Neuron (in vitro differentiated cells): ENCODE measurements around the gene CCDC134.

Experiments
- H2AFZ ChIP-seq: one replicate; pipeline ENCODE4 v1.6.1; 2013; ENCODE audit warnings: low read depth, mild to moderate bottlenecking, inconsistent platforms, low read length, moderate library complexity
- H3K27me3 ChIP-seq: one replicate; pipeline ENCODE4 v1.6.1; 2013; ENCODE audit warnings: low read length; ENCODE audit not compliant: insufficient read depth
- H3K36me3 ChIP-seq: one replicate; pipeline ENCODE4 v1.6.1; 2013; ENCODE audit warnings: low read length; ENCODE audit not compliant: insufficient read depth
- H3K4me1 ChIP-seq: one replicate; pipeline ENCODE4 v1.6.1; 2013; ENCODE audit warnings: low read length; ENCODE audit not compliant: insufficient read depth
- H3K4me3 ChIP-seq: 2 replicates; pipeline ENCODE4 v1.5.1; 2013; ENCODE audit warnings: mild to moderate bottlenecking, low read length, moderate library complexity
- H3K9me3 ChIP-seq: one replicate; pipeline ENCODE4 v1.6.1; 2013; ENCODE audit warnings: low read length

CCDC134 gene

GRCh38 chr22:41800348-41801146, at the start of gene CCDC134:
Gene CCDC134 (plus strand): TSS chr22:41800679. CDS start chr22:41808891, 8,212 bp downstream.
- H3K4me1 ChIP-seq, result peaks cover 21% of the 10 kb centered on the region
- H3K27me3 ChIP-seq, result no peaks in the 10 kb centered on the region
- H3K36me3 ChIP-seq, result no peaks in the 10 kb centered on the region
- no peaks in the 10 kb centered on the region for H3K9me3 ChIP-seq
- peak within 1 kb of the TSS; percentile 56 for H2AFZ ChIP-seq
- H3K4me3 ChIP-seq, result peak within 1 kb of the TSS; percentile 76

- H3K4me3 ChIP-seq, result no peak overlapping the region
- no peaks in the 10 kb centered on the region for H3K9me3 ChIP-seq
- H3K4me1 ChIP-seq, result no peaks in the 10 kb centered on the region
- H3K36me3 ChIP-seq, result no peaks in the 10 kb centered on the region
- H3K27me3 ChIP-seq, result no peaks in the 10 kb centered on the region
- no peak overlapping the region for H2AFZ ChIP-seq
Observed at GRCh38 chr22:41752011-41752970, 48.2 kb upstream of the CCDC134 start.

DNA sequence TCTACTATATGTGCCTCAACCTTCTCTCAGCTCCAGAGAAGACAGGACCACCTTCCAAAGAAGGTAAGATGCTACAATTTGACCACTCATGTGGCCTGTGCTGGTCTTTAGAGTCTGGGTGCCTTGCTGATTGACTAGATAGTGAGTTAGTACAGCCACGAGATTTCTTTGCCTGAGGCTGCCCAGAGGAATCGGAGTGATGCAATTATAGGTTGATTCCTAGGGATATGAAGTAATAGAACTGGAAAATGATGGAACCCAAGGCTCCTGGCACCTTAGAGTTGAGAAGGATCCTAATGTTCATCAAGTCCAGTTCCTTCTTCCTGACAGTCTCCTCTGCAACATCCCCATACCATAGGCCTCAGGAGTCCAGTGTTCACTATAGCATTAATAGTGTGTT, 46.5 kb upstream of the CCDC134 start:
- Histone ChIP-seq H2AFZ (no peak overlapping the region), H3K27me3 (no peaks in the 10 kb centered on the region), H3K9me3 (no peaks in the 10 kb centered on the region)

DNA sequence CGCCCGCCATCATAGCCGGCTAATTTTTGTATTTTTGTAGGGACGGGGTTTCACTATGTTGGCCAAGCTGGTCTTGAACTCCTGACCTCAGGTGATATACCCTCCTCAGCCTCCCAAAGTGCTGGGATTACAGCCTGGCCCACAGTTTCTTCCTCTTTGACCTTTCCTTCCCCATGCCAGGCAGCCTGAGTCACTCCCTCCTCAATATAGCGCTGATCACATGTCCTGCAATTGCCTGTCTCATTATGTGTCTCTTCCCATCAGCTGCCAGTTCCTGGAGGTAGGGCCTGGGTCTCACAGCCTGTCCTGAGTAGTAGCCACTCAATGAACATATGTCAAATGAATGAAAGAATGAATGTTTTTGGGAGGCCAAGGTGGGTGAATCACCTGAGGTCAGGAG, 43.0 kb upstream of the CCDC134 start:
- no peaks in the 10 kb centered on the region for H3K36me3 ChIP-seq
- H3K27me3 ChIP-seq, result no peaks in the 10 kb centered on the region
- no peaks in the 10 kb centered on the region for H3K9me3 ChIP-seq
- no peaks in the 10 kb centered on the region for H3K4me1 ChIP-seq
- no peak overlapping the region for H3K4me3 ChIP-seq
- H2AFZ ChIP-seq, result no peak overlapping the region

More for the DNA sequence above, 46.5 kb upstream of the CCDC134 start:
- H3K4me1 ChIP-seq, result no peaks in the 10 kb centered on the region
- H3K4me3 ChIP-seq, result no peak overlapping the region
- H3K36me3 ChIP-seq, result no peaks in the 10 kb centered on the region

DNA sequence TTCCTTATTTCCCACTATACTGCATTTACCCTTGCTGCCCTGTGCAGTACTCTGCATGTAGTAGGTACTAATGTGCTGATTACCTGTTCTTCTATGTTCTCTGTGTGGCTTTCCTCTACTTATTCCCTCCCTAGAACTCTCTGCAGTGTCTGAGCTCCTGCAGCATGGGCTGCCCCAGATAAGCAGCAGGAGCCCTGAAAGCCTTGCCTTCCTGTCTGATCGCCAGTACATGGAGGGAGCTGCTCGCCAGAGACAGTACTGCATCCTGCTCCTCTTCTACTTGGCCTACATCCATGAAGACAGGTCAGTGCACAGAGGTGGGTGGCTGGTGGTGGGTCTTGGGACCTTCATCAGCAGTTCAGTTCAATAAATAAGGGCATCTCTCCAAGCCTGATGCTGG, 42.2 kb upstream of the CCDC134 start:
- no peaks in the 10 kb centered on the region for H3K27me3 ChIP-seq
- H3K4me3 ChIP-seq, result no peak overlapping the region
- H3K36me3 ChIP-seq, result no peaks in the 10 kb centered on the region
- no peaks in the 10 kb centered on the region for H3K9me3 ChIP-seq
- peaks cover 2% of the 10 kb centered on the region for H3K4me1 ChIP-seq
- H2AFZ ChIP-seq, result no peak overlapping the region

DNA sequence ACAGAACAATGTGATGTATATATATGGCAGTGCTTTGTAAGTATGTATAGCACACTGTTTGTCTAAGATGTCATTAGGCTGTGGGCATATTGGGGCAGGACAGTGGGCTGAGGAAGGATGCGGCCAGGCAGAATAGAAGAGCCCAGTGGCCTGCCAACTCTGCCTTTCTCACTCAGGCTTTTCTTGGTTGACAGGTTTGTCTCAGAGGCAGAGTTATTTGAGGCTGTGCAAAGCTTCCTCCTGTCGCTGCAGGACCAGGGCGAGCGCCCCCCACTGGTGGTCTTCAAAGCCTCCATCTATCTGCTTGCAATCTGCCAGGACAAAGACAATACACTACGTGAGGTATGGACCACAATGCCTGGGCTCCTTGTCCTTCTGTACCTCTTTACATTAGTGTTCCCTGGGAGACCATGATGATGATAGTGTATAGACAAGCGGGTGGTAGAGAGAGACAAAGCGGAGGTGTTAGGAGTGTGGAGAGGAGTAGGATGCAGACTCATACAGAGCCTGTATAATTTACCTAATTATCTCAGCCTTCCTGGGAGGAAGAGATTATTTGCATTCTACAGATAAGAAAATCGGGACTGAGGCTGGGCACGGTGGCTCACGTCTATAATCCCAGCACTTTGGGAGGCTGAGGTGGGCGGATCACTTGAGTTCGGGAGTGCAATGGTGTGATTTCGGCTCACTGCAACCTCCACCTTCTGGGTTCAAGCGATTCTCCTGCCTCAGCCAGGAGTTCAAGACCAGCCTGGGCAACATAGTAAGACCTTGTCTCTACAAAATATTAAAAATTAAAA, 37.3 kb upstream of the CCDC134 start:
- no peak overlapping the region for H3K4me3 ChIP-seq
- H3K4me1 ChIP-seq, result peaks cover 2% of the 10 kb centered on the region
- H3K9me3 ChIP-seq, result no peaks in the 10 kb centered on the region
- no peaks in the 10 kb centered on the region for H3K27me3 ChIP-seq
- H3K36me3 ChIP-seq, result no peaks in the 10 kb centered on the region
- H2AFZ ChIP-seq, result no peak overlapping the region

GRCh38 chr22:41766476-41766875, 34.0 kb upstream of the CCDC134 start:
- H2AFZ ChIP-seq, result no peak overlapping the region
- H3K27me3 ChIP-seq, result no peaks in the 10 kb centered on the region
- peaks cover 2% of the 10 kb centered on the region for H3K4me1 ChIP-seq
- no peak overlapping the region for H3K4me3 ChIP-seq
- no peaks in the 10 kb centered on the region for H3K9me3 ChIP-seq
- H3K36me3 ChIP-seq, result no peaks in the 10 kb centered on the region

GRCh38 chr22:41768430-41768829, 32.0 kb upstream of the CCDC134 start:
- H2AFZ ChIP-seq, result no peak overlapping the region
- no peaks in the 10 kb centered on the region for H3K27me3 ChIP-seq
- H3K4me1 ChIP-seq, result no peaks in the 10 kb centered on the region
- no peaks in the 10 kb centered on the region for H3K9me3 ChIP-seq
- no peaks in the 10 kb centered on the region for H3K36me3 ChIP-seq
- H3K4me3 ChIP-seq, result no peak overlapping the region

DNA sequence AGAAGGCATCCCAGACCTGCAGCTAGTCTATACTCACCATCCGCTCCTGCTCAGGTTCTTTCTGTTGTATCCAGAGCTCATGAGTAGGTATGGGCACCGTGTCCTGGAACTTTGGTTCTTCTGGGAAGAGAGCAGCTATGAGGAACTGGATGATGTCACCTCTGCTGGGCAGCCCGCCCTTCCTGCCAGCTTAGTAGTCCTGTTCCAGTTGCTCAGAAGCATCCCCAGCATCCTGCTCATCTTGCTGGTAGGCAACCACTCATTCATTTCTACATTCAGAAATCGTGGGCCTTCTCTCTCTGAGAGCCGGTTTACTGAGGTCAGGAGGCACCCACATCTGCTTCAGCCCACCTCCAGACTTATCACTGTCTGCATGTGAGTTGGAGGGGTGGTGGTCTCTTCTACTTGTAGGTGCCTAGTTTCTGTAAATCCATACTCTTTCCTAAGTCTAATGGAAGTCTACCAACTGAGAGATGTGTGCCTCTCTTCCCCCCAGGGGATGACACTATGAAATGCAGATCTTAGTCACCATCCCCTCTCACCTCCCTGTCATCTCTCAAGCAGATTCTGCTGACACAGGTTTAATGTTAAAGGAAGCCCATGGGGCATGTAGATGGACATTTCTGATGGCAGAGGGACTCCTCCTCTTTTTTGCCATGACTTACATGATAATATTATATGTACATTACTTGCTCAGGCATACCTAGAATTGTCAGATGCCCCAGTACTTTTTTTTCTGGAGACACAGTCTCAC, 29.6 kb upstream of the CCDC134 start:
- H3K36me3 ChIP-seq, result no peaks in the 10 kb centered on the region
- H3K9me3 ChIP-seq, result no peaks in the 10 kb centered on the region
- H3K27me3 ChIP-seq, result no peaks in the 10 kb centered on the region
- H2AFZ ChIP-seq, result no peak overlapping the region
- H3K4me3 ChIP-seq, result no peak overlapping the region
- H3K4me1 ChIP-seq, result no peaks in the 10 kb centered on the region

DNA sequence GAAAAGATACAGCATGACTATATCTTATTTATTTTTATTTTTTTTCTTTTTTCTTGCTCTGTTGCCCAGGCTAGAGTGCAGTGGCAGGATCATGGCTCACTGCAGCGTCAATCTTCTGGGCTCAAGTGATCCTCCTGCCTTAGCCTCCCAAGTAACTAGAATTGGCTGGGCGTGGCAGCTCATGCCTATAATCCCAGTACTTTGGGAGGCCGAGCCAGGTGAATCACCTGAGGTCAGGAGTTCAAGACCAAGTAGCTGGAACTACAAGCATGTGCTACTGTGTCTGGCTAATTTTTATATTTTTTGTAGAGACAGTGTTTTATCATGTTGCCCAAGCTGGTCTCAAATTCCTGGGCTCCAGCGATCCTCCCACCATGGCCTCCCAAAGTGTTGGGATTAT, 28.3 kb upstream of the CCDC134 start:
- Histone ChIP-seq H3K4me1 (no peaks in the 10 kb centered on the region), H3K36me3 (no peaks in the 10 kb centered on the region), H3K4me3 (no peak overlapping the region), H2AFZ (no peak overlapping the region), H3K27me3 (no peaks in the 10 kb centered on the region), H3K9me3 (no peaks in the 10 kb centered on the region)

GRCh38 chr22:41772645-41773044, 27.8 kb upstream of the CCDC134 start:
- Histone ChIP-seq H3K4me3 (no peak overlapping the region), H3K9me3 (no peaks in the 10 kb centered on the region), H3K36me3 (no peaks in the 10 kb centered on the region), H2AFZ (no peak overlapping the region), H3K27me3 (no peaks in the 10 kb centered on the region), H3K4me1 (no peaks in the 10 kb centered on the region)

GRCh38 chr22:41775338-41775737, 25.1 kb upstream of the CCDC134 start:
- no peaks in the 10 kb centered on the region for H3K36me3 ChIP-seq
- H3K9me3 ChIP-seq, result no peaks in the 10 kb centered on the region
- H3K4me3 ChIP-seq, result no peak overlapping the region
- H2AFZ ChIP-seq, result no peak overlapping the region
- no peaks in the 10 kb centered on the region for H3K4me1 ChIP-seq
- H3K27me3 ChIP-seq, result peaks cover 5% of the 10 kb centered on the region
